Left hindlimb (tissue), 1 donor: ENCODE data around the gene ELAC1.

Source experiments
- DNase-seq: peaks from one replicate; pipeline ENCODE4 v3.0.0-alpha.2; 2018

ELAC1 gene

GRCh38 chr18:51021226-51021965 lies 53.6 kb downstream of the ELAC1 start:
- no peak for DNase-seq

- DNase-seq: no peak
These were observed 57.7 kb downstream of the ELAC1 start for GRCh38 chr18:51025512-51025911.

- DNase-seq: no peak
These were observed 60.5 kb downstream of the ELAC1 start for GRCh38 chr18:51028201-51028805.

- no peak for DNase-seq
These were observed 61.5 kb downstream of the ELAC1 start for GRCh38 chr18:51029378-51029693.

GRCh38 chr18:51029694-51030536 lies 62.1 kb downstream of the ELAC1 start, which contains the start of gene SMAD4:
Gene SMAD4 (plus strand): TSS chr18:51030213. CDS start chr18:51047047, 16,834 bp downstream.
- DNase-seq: peak; percentile 98

GRCh38 chr18:51030537-51031258 lies 62.9 kb downstream of the ELAC1 start:
- DNase-seq: no peak

- no peak for DNase-seq
These were observed 64.4 kb downstream of the ELAC1 start for GRCh38 chr18:51032193-51032592.

GRCh38 chr18:51037230-51037629 lies 69.4 kb downstream of the ELAC1 start:
- no peak for DNase-seq
